GM12878 (cell line): ENCODE data around the gene ABCD2. TPM values are rescaled to one million over a fixed set of nuclear protein-coding genes. Genes with fewer than 3 reads are reported as not detected.
"Not testable (repeated sequence)": the region's sequence is repeated elsewhere in the genome, so short reads cannot be mapped to it uniquely, and the experiment has no call there.

ENCODE experiments used
- ATAC-seq: fragments of 200-7000 bp; cut with Tn5 transposase; 3 replicates; pipeline ENCODE4 v1.9.1; 2020; ENCODE audit warnings: mild to moderate bottlenecking, moderate library complexity
- BruUV-seq: library from RNA; stranded (reverse); fragments of 400-500 nt; replicated peaks from 2 replicates; lab custom pipeline; 2021; lab: Mats Ljungman, UMichigan
- CTCF ChIA-PET: fragments of 300-600 bp; sonication (Branson Sonifier 250); formaldehyde crosslinking; extraction: SDS; loops from one replicate; lab custom pipeline; 2021; ENCODE audit warnings: inconsistent platforms; lab: Yijun Ruan, JAX
- POLR2A ChIA-PET: fragments of 350-600 bp; formaldehyde crosslinking; extraction: SDS; loops from one replicate; lab custom pipeline; 2021; ENCODE audit warnings: inconsistent platforms; lab: Charles Lee
- RAD21 ChIA-PET: fragments of 300-600 bp; sonication (Branson Sonifier 250); formaldehyde crosslinking; loops from one replicate; lab custom pipeline; 2023; ENCODE audit warnings: antibody characterized with exemption; ENCODE audit not compliant: unreplicated experiment; lab: Charles Lee
- SMC1A ChIA-PET: fragments of 300-600 bp; sonication (Branson Sonifier 250); formaldehyde crosslinking; loops from one replicate; lab custom pipeline; 2023; ENCODE audit not compliant: unreplicated experiment, uncharacterized antibody; lab: Charles Lee
- DNase-seq: peaks from one replicate; pipeline ENCODE4 v3.0.0-alpha.2; 2011; ENCODE audit warnings: low read depth, low spot score
- FAIRE-seq: peaks from 3 replicates; lab custom pipeline; 2011; peaks lifted over from hg19 to GRCh38; lab: Jason Lieb, UNC
- H2AFZ ChIP-seq: 2 replicates; pipeline ENCODE4 v1.6.0; 2011; ENCODE audit warnings: low read depth, low read length, control low read depth; ENCODE audit not compliant: control insufficient read depth
- H3K27ac ChIP-seq: 2 replicates; pipeline ENCODE4 v1.5.1; 2011; ENCODE audit warnings: control low read depth; ENCODE audit not compliant: control insufficient read depth, insufficient read depth
- H3K27me3 ChIP-seq, 2 experiments: replicated peaks in 1 of 2; 2 replicates each; pipeline versions ENCODE4 v1.6.0 to v1.6.1; 2011; ENCODE audit warnings: low read length in 1 of 2; ENCODE audit not compliant: control insufficient read depth in 2 of 2, insufficient read depth in 2 of 2
- H3K36me3 ChIP-seq, 2 experiments: 2 replicates each; pipeline ENCODE4 v1.5.1; 2011; ENCODE audit warnings: low read length in 1 of 2; ENCODE audit not compliant: control insufficient read depth in 2 of 2, insufficient read depth in 2 of 2
- H3K4me1 ChIP-seq: 2 replicates; pipeline ENCODE4 v1.6.1; 2011; ENCODE audit warnings: mild to moderate bottlenecking, low read length, moderate library complexity, mixed read lengths; ENCODE audit not compliant: control insufficient read depth, insufficient read depth
- H3K4me2 ChIP-seq: 2 replicates; pipeline ENCODE4 v1.6.0; 2011; ENCODE audit warnings: control low read depth; ENCODE audit not compliant: control insufficient read depth, insufficient read depth
- H3K4me3 ChIP-seq: fragments of 200-600 bp; sonication (generic); 2 replicates; pipeline ENCODE4 v1.5.1; 2016
- H3K79me2 ChIP-seq: 2 replicates; pipeline ENCODE4 v1.6.0; 2011; ENCODE audit warnings: low read length; ENCODE audit not compliant: control insufficient read depth, insufficient read depth
- H3K9ac ChIP-seq: 2 replicates; pipeline ENCODE4 v1.8.0; 2011; ENCODE audit warnings: low read length, control low read depth, mixed read lengths; ENCODE audit not compliant: control insufficient read depth, insufficient read depth
- H3K9me3 ChIP-seq: replicated peaks from 3 replicates; pipeline ENCODE4 v1.5.1; 2011; ENCODE audit warnings: mild to moderate bottlenecking, low read length; ENCODE audit not compliant: control insufficient read depth, insufficient read depth
- H4K20me1 ChIP-seq: 2 replicates; pipeline ENCODE4 v1.6.0; 2011; ENCODE audit not compliant: control insufficient read depth, insufficient read depth
- CHD1 ChIP-seq: IDR thresholded peaks from 2 replicates; pipeline ENCODE4 v1.6.1; 2012; ENCODE audit warnings: low read depth, low read length, improper control_type of control experiment
- FOS ChIP-seq: IDR thresholded peaks from 3 replicates; pipeline ENCODE4 v1.6.1; 2011; ENCODE audit warnings: borderline replicate concordance; ENCODE audit not compliant: insufficient read length; ENCODE audit errors: extremely low read depth
- HSF1 ChIP-seq: fragments of 150-350 bp; IDR thresholded peaks from 2 replicates; pipeline ENCODE4 v1.6.1; 2014; ENCODE audit warnings: mild to moderate bottlenecking, low read depth, low read length
- MTA3 ChIP-seq: IDR thresholded peaks from 2 replicates; pipeline ENCODE4 v1.6.1; 2012; ENCODE audit warnings: low read length, inconsistent platforms, borderline replicate concordance
- POU2F2 ChIP-seq: IDR thresholded peaks from 3 replicates; pipeline ENCODE4 v1.6.1; 2011; ENCODE audit warnings: low read depth, mild to moderate bottlenecking, low read length, borderline replicate concordance
- REST ChIP-seq: IDR thresholded peaks from 2 replicates; pipeline ENCODE4 v1.6.1; 2012; ENCODE audit warnings: mild to moderate bottlenecking, low read depth, low read length
- WGBS: methylation state at CpG from one replicate; pipeline ENCODE4 v1.1.6; 2016; ENCODE audit warnings: low lambda C conversion rate; ENCODE audit not compliant: insufficient replicate concordance, insufficient coverage; ENCODE audit errors: missing lambda C conversion rate; 5-methylcytosine and 5-hydroxymethylcytosine counted together
- in situ Hi-C: fragments of 300-500 bp; cut with MboI; formaldehyde crosslinking; loops from 9 replicates; pipeline ENCODE4 v1.14.3; 2018; ENCODE audit warnings: mixed read lengths
- intact Hi-C: fragments of 100-400 bp; cut with micrococcal nuclease; formaldehyde crosslinking; loops from one replicate; pipeline ENCODE4 v1.14.2; 2022; ENCODE audit not compliant: unreplicated experiment
- polyA plus RNA-seq, 11 experiments: library from polyadenylated mRNA; depleted of rRNA in 4 of 11; unstranded in 6 of 11; stranded (reverse) in 5 of 11; fragments of >200 nt; fragmentation: Nextera tagmentation in 4 of 11; fragmentation: Illumina TruSeq in 1 of 11; extraction: Ambion mirVana in 4 of 11; extraction: Trizol in 1 of 11; gene quantifications; 1 replicate in 1 of 11; 2 replicates in 10 of 11; pipeline versions ENCODE4 v1.2.1 to v1.2.3, GENCODE V29; 2011 to 2016; ENCODE audit warnings: inconsistent platforms in 2 of 11, missing spikeins in 2 of 11, low read depth in 1 of 11
- total RNA-seq, 4 experiments: library from RNA; depleted of rRNA in 3 of 4; stranded (reverse); fragments of >200 nt in 3 of 4; fragmentation: Illumina TruSeq in 1 of 4; extraction: Trizol in 1 of 4; gene quantifications; 2 replicates each; pipeline versions ENCODE4 v1.2.1 to v1.2.3, GENCODE V29; 2013 to 2021

ABCD2 gene
- total and polyA plus RNA-seq, 10 of the 15 experiments (the other 5 are each of a cell fraction or from before 2014, with no cell fraction given), result 4.4 to 16.2 (median 7.5) TPM

GRCh38 chr12:39522167-39522566 is 97.4 kb downstream of the ABCD2 start:
- FAIRE-seq, BruUV-seq, H3K4me2 ChIP-seq, H3K4me3 ChIP-seq, DNase-seq, RAD21 ChIA-PET, CTCF ChIA-PET, H3K4me1 ChIP-seq, POLR2A ChIA-PET, SMC1A ChIA-PET, ATAC-seq, H3K9ac ChIP-seq, intact Hi-C loops, H4K20me1 ChIP-seq, H3K79me2 ChIP-seq, H2AFZ ChIP-seq, H3K9me3 ChIP-seq, H3K36me3 ChIP-seq, H3K27ac ChIP-seq, H3K27me3 ChIP-seq: not testable (repeated sequence)
- in situ Hi-C loops, result loop anchor here (25.0 kb wide), 1 partner anchor 1385 kb away; no protein-coding TSS in a partner anchor

GRCh38 chr12:39510001-39510400 is 109.6 kb downstream of the ABCD2 start:
- Histone ChIP-seq H3K27ac (no peak overlapping the region), H3K9ac (no peak overlapping the region), H3K27me3 (no peaks in the 10 kb centered on the region), H3K4me1 (no peaks in the 10 kb centered on the region), H3K36me3 (no peaks in the 10 kb centered on the region), H3K79me2 (no peaks in the 10 kb centered on the region), H3K9me3 (no peaks in the 10 kb centered on the region; the same call in 2 of the 3 replicates), H3K4me2 (no peak overlapping the region), H2AFZ (no peak overlapping the region), H4K20me1 (no peaks in the 10 kb centered on the region), H3K4me3 (no peak overlapping the region)
- TF ChIP-seq MTA3, result no peak
- no peak for TF ChIP-seq CHD1
- no peak for TF ChIP-seq REST
- no peak for TF ChIP-seq POU2F2
- TF ChIP-seq HSF1, result no peak
- TF ChIP-seq FOS, result no peak
- ChIA-PET POLR2A (no interaction called here), RAD21 (no interaction called here), SMC1A (no interaction called here), CTCF (no interaction called here)
- BruUV-seq, result no TSS peak
- in situ Hi-C loops (loop anchor here (25.0 kb wide), 1 partner anchor 1373 kb away; no protein-coding TSS in a partner anchor), intact Hi-C loops (no loop called here)
- ATAC-seq (no peak), DNase-seq (no peak), FAIRE-seq (no peak)
- 0% methylated on average over 1 of the region's 1 CpG for whole genome bisulfite sequencing
